IMR-90 (cell line): ENCODE measurements around the gene TMEM107. TPM values are rescaled to one million over a fixed set of nuclear protein-coding genes. Genes with fewer than 3 reads are reported as not detected.

Experiments
- ATAC-seq: fragments of 200-7000 bp; cut with Tn5 transposase; 2 replicates; pipeline ENCODE4 v1.9.1; 2020; ENCODE audit warnings: low read depth, mild to moderate bottlenecking, moderate library complexity
- BruUV-seq: library from RNA; stranded (reverse); fragments of 400-500 nt; replicated peaks from 2 replicates; lab custom pipeline; 2021; lab: Mats Ljungman, UMichigan
- CTCF ChIA-PET: fragments of 300-600 bp; formaldehyde crosslinking; extraction: SDS; loops from one replicate; lab custom pipeline; 2021; ENCODE audit warnings: antibody characterized with exemption; lab: Yijun Ruan, JAX
- POLR2A ChIA-PET: fragments of 300-600 bp; sonication (Branson Sonifier 250); formaldehyde crosslinking; loops from one replicate; lab custom pipeline; 2022; ENCODE audit warnings: antibody characterized with exemption; ENCODE audit not compliant: unreplicated experiment; lab: Charles Lee
- DNase-seq: peaks from one replicate; pipeline ENCODE4 v3.0.0; 2013
- H2AFZ ChIP-seq: replicated peaks from 2 replicates; pipeline ENCODE3; 2013; ENCODE audit warnings: low read length, mild to moderate bottlenecking; ENCODE audit not compliant: poor library complexity
- H2AK5ac ChIP-seq: 2 replicates; pipeline ENCODE4 v1.6.1; 2013; ENCODE audit warnings: low read depth, low read length, inconsistent platforms
- H2AK9ac ChIP-seq: replicated peaks from 2 replicates; pipeline ENCODE3; 2013; ENCODE audit warnings: mild to moderate bottlenecking, low read depth, low read length, moderate library complexity; ENCODE audit not compliant: poor library complexity
- H2BK120ac ChIP-seq: 2 replicates; pipeline ENCODE4 v1.6.1; 2013; ENCODE audit warnings: low read depth, low read length, inconsistent platforms
- H2BK15ac ChIP-seq: 3 replicates; pipeline ENCODE4 v1.6.1; 2013; ENCODE audit warnings: low read depth, low read length, inconsistent platforms
- H2BK20ac ChIP-seq: 2 replicates; pipeline ENCODE4 v1.6.1; 2013; ENCODE audit warnings: low read depth, mild to moderate bottlenecking, inconsistent platforms, low read length, moderate library complexity
- H2BK5ac ChIP-seq: 2 replicates; pipeline ENCODE4 v1.6.1; 2013; ENCODE audit warnings: mild to moderate bottlenecking, low read depth, low read length, inconsistent platforms; ENCODE audit not compliant: poor library complexity, severe bottlenecking
- H3K14ac ChIP-seq: replicated peaks from 2 replicates; pipeline ENCODE4 v1.6.1; 2013; ENCODE audit warnings: low read depth, low read length, inconsistent platforms
- H3K18ac ChIP-seq: 2 replicates; pipeline ENCODE4 v1.6.1; 2013; ENCODE audit warnings: low read depth, low read length, control low read depth
- H3K23ac ChIP-seq: 2 replicates; pipeline ENCODE4 v1.6.1; 2013; ENCODE audit warnings: low read depth, low read length, inconsistent platforms
- H3K27ac ChIP-seq: 2 replicates; pipeline ENCODE4 v1.5.1; 2013; ENCODE audit warnings: mild to moderate bottlenecking, control low read depth, low read length; ENCODE audit not compliant: insufficient read depth
- H3K27me3 ChIP-seq: 2 replicates; pipeline ENCODE4 v1.6.1; 2013; ENCODE audit warnings: low read length; ENCODE audit not compliant: control insufficient read depth, insufficient read depth
- H3K36me3 ChIP-seq: 2 replicates; pipeline ENCODE4 v1.6.1; 2013; ENCODE audit warnings: low read length, mixed read lengths; ENCODE audit not compliant: control insufficient read depth, insufficient read depth
- H3K4ac ChIP-seq: 2 replicates; pipeline ENCODE4 v1.6.1; 2013; ENCODE audit warnings: low read depth, low read length, inconsistent platforms
- H3K4me1 ChIP-seq: 2 replicates; pipeline ENCODE4 v1.6.1; 2013; ENCODE audit warnings: low read length, mixed read lengths; ENCODE audit not compliant: control insufficient read depth, insufficient read depth
- H3K4me2 ChIP-seq: 2 replicates; pipeline ENCODE4 v1.6.1; 2013; ENCODE audit warnings: low read depth, mild to moderate bottlenecking, control low read depth, low read length, moderate library complexity
- H3K4me3 ChIP-seq: 2 replicates; pipeline ENCODE4 v1.5.1; 2013; ENCODE audit warnings: low read depth, mild to moderate bottlenecking, control low read depth, low read length, moderate library complexity; ENCODE audit not compliant: insufficient read depth
- H3K56ac ChIP-seq: 2 replicates; pipeline ENCODE4 v1.6.1; 2013; ENCODE audit warnings: low read length, inconsistent platforms; ENCODE audit not compliant: insufficient read depth; ENCODE audit errors: extremely low read depth
- H3K79me1 ChIP-seq, 2 experiments: 2 replicates each; pipeline ENCODE4 v1.6.1; 2013; ENCODE audit warnings: low read length in 2 of 2, inconsistent platforms in 1 of 2, low read depth in 1 of 2
- H3K9ac ChIP-seq: 2 replicates; pipeline ENCODE4 v1.6.1; 2013; ENCODE audit warnings: low read depth, low read length, control low read depth
- H3K9me1 ChIP-seq: 2 replicates; pipeline ENCODE4 v1.6.1; 2013; ENCODE audit warnings: low read length, inconsistent platforms; ENCODE audit not compliant: insufficient read depth
- H3K9me3 ChIP-seq: 2 replicates; pipeline ENCODE4 v1.6.1; 2013; ENCODE audit warnings: low read length; ENCODE audit not compliant: control insufficient read depth, insufficient read depth
- H4K20me1 ChIP-seq: 2 replicates; pipeline ENCODE4 v1.6.1; 2013; ENCODE audit warnings: low read length, inconsistent platforms; ENCODE audit not compliant: insufficient read depth
- H4K5ac ChIP-seq: 2 replicates; pipeline ENCODE4 v1.6.1; 2013; ENCODE audit warnings: mild to moderate bottlenecking, low read depth, low read length, control low read depth
- H4K8ac ChIP-seq, 2 experiments: 2 replicates each; pipeline ENCODE4 v1.6.1; 2013; ENCODE audit warnings: low read depth in 2 of 2, low read length in 2 of 2, control low read depth in 1 of 2, inconsistent platforms in 1 of 2
- H4K91ac ChIP-seq: 2 replicates; pipeline ENCODE4 v1.6.1; 2013; ENCODE audit warnings: low read depth, low read length, inconsistent platforms; ENCODE audit not compliant: insufficient read depth
- CHD1 ChIP-seq: IDR thresholded peaks from 2 replicates; pipeline ENCODE4 v1.6.1; 2012; ENCODE audit warnings: low read depth, low read length, improper control_type of control experiment
- FOS ChIP-seq: fragments of 150-350 bp; IDR thresholded peaks from 2 replicates; pipeline ENCODE4 v1.6.1; 2016; ENCODE audit warnings: low read depth, low read length
- WGBS, 2 experiments: methylation state at CpG; one replicate each; pipeline versions ENCODE4 v1.1.5 to v1.1.7; 2013; ENCODE audit warnings: missing lambda C conversion rate in 2 of 2; ENCODE audit not compliant: insufficient read length in 1 of 2; ENCODE audit errors: extremely low coverage in 2 of 2; 5-methylcytosine and 5-hydroxymethylcytosine counted together
- dilution Hi-C: fragments of 300-500 bp; cut with HindIII; formaldehyde crosslinking; loops from one replicate; pipeline ENCODE4 v1.14.3; 2018; ENCODE audit warnings: low sequenced_read_pairs; ENCODE audit not compliant: unreplicated experiment
- in situ Hi-C: fragments of 300-500 bp; cut with MboI; formaldehyde crosslinking; loops from 3 replicates; pipeline ENCODE4 v1.14.3; 2019; ENCODE audit warnings: low sequenced_read_pairs, inconsistent platforms, mixed read lengths
- intact Hi-C: fragments of 100-400 bp; cut with micrococcal nuclease; formaldehyde crosslinking; loops from 2 replicates; pipeline ENCODE4 v1.10.0; 2022
- polyA plus RNA-seq, 3 experiments: library from polyadenylated mRNA; depleted of rRNA; stranded (reverse); fragments of >200 nt; gene quantifications; 2 replicates each; pipeline ENCODE4 v1.2.3, GENCODE V29; 2012; ENCODE audit warnings: low replicate concordance in 1 of 3
- total RNA-seq: library from RNA; depleted of rRNA; stranded (reverse); fragments of >200 nt; gene quantifications from 2 replicates; pipeline ENCODE4 v1.2.3, GENCODE V29; 2012

Gene TMEM107
- total and polyA plus RNA-seq, 2 of the 4 experiments (the other 2 are of a cell fraction), result 12.9 to 14.3 TPM

DNA sequence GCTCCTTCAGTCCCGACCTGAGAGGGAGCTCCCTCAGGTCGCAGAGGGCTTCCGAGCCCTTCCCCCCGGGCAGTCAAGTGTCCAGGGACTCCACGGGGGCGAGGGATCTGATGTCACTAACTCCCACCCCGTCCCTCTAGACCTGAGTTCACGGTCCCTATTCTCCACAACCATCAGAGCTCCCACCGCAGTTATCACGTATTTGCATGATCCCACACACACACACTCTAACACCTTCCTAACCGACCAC is 20.3 kb downstream of the TMEM107 start:
- in situ Hi-C loops (loop anchor here (25.0 kb wide), 1 partner anchor 919 kb away; the partner anchor contains the start of genes DVL2, GABARAP and PHF23), intact Hi-C loops (loop anchor here (1.0 to 5.0 kb wide), 3 partner anchors 31 to 74 kb away; no protein-coding TSS in a partner anchor), dilution Hi-C loops (no loop called here)
- peak overlapping the region; percentile 21; the same call in 1 of the 2 replicates for H3K18ac ChIP-seq
- peak overlapping the region; percentile 89 for H2AFZ ChIP-seq
- no peak overlapping the region for H3K56ac ChIP-seq
- ATAC-seq, result no peak
- H3K4me1 ChIP-seq, result peaks cover 20% of the 10 kb centered on the region
- peak overlapping the region; percentile 69 for H3K4me3 ChIP-seq
- peaks cover 8% of the 10 kb centered on the region for H4K20me1 ChIP-seq
- 1% methylated on average over 7 of the region's 11 CpGs; no CpG with 5 or more reads in 1 of the 2 experiments for WGBS, 2 experiments
- H3K4me2 ChIP-seq, result peak overlapping the region; percentile 87
- H4K5ac ChIP-seq, result no peak overlapping the region
- peaks cover 18% of the 10 kb centered on the region for H3K9me1 ChIP-seq
- H2BK120ac ChIP-seq, result no peak overlapping the region
- no peaks in the 10 kb centered on the region for H3K27me3 ChIP-seq
- peaks cover 3 to 44% of the 10 kb centered on the region in 2 experiments; a peak in 3 of 4 replicates for H3K79me1 ChIP-seq
- TF ChIP-seq CHD1, result peak; percentile 94; the same call in 1 of the 2 replicates
- TF ChIP-seq FOS, result no peak
- H3K4ac ChIP-seq, result peak overlapping the region; percentile 65
- H2AK5ac ChIP-seq, result peak overlapping the region; percentile 54; the same call in 1 of the 2 replicates
- no peak overlapping the region for H2BK20ac ChIP-seq
- no TSS peak for BruUV-seq
- peak overlapping the region; percentile 84; the same call in 1 of the 2 replicates for H3K23ac ChIP-seq
- H3K27ac ChIP-seq, result peak overlapping the region; percentile 45
- H2BK15ac ChIP-seq, result no peak overlapping the region
- peaks cover 10% of the 10 kb centered on the region; the same call in 1 of the 2 replicates for H3K36me3 ChIP-seq
- ChIA-PET CTCF (interaction anchor here (0.8 to 1.2 kb wide), 2 partner anchors 18 to 81 kb away, joined by 4 to 7 read pairs; no protein-coding TSS in a partner anchor), POLR2A (interaction anchor here (1.4 kb wide), 1 partner anchor 17 kb away, joined by 8 read pairs; no protein-coding TSS in a partner anchor)
- H2AK9ac ChIP-seq, result peak overlapping the region; percentile 81
- peak overlapping the region; percentile 75 for H2BK5ac ChIP-seq
- H4K91ac ChIP-seq, result peak overlapping the region; percentile 17; the same call in 1 of the 2 replicates
- H3K9me3 ChIP-seq, result no peaks in the 10 kb centered on the region
- peak overlapping the region in 1 of 2 experiments; percentile 75; a peak in 2 of 4 replicates for H4K8ac ChIP-seq
- H3K9ac ChIP-seq, result peak overlapping the region; percentile 55
- H3K14ac ChIP-seq, result no peak overlapping the region
- DNase-seq, result no peak
